EH (cell line): ENCODE data around the gene SYN1.
A peak's percentile ranks its signal among the peaks of the same experiment; 100 is the strongest.

Experiments used
- DNase-seq: peaks from one replicate; pipeline ENCODE4 v3.0.0-alpha.2; 2015; ENCODE audit warnings: low read depth

The SYN1 gene

DNA sequence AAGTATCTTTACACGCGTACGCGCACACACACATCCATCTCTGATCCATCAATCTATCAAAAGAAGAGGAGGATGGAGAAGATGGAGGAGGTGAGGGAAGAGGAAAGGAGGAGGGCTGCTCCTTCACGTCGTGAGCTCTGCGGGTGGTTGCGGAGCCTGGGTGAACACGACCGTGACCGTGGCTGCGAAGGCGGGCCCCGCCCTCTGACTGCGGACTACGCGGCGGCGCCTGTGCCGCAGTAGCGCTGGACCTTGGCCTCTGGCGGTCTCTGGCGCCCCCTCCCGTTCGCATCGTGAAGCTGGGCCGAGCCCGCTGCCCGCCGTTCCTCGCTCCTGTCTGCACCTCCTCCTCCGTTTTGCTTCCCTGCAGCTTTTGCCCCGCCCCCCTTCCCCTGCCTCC is 96.4 kb downstream of the SYN1 start:
- peak; percentile 76 for DNase-seq
